GM12872 (cell line): ENCODE measurements around the gene MRPL28.
A peak's percentile ranks its signal among the peaks of the same experiment; 100 is the strongest.

ENCODE experiments used
- CTCF ChIP-seq: IDR thresholded peaks from 3 replicates; pipeline ENCODE4 v1.5.1; 2011; ENCODE audit warnings: low read depth, mild to moderate bottlenecking, low read length, moderate library complexity; ENCODE audit not compliant: insufficient read depth

The MRPL28 gene

GRCh38 chr16:397135-397661 lies 26.9 kb upstream of the MRPL28 start, which contains the start of gene NME4:
TSS of gene NME4 (plus strand) at chr16:397199. CDS start at chr16:397223, 24 bp downstream.
- TF ChIP-seq CTCF: no peak

- no peak for TF ChIP-seq CTCF
Observed at GRCh38 chr16:396605-397004, 26.3 kb upstream of the MRPL28 start.

GRCh38 chr16:396199-396598 lies 25.9 kb upstream of the MRPL28 start:
- TF ChIP-seq CTCF: no peak

GRCh38 chr16:392450-393030 lies 22.2 kb upstream of the MRPL28 start:
- TF ChIP-seq CTCF: no peak

GRCh38 chr16:391885-392335 lies 21.6 kb upstream of the MRPL28 start:
- peak; percentile 97 for TF ChIP-seq CTCF

GRCh38 chr16:389352-389751 lies 19.0 kb upstream of the MRPL28 start:
- TF ChIP-seq CTCF: no peak

- no peak for TF ChIP-seq CTCF
Observed at GRCh38 chr16:386641-387156, 16.4 kb upstream of the MRPL28 start.
